ENCODE measurements around the gene AASS. TPM values are rescaled to one million over a fixed set of nuclear protein-coding genes. Genes with fewer than 3 reads are reported as not detected.

Gene AASS
- polyA plus RNA-seq, 1 experiment = 7.1 TPM

- Histone ChIP-seq H3K4me3 (ENCODE audit: low read depth, low read length) (no peak overlapping the region), H3K27me3 (ENCODE audit: control insufficient read depth, insufficient read depth, low read length) (no peaks in the 10 kb centered on the region), H3K36me3 (ENCODE audit: control insufficient read depth, insufficient read depth, low read length) (peaks cover 2% of the 10 kb centered on the region; the same call in 1 of the 2 replicates)
- ChIA-PET POLR2A (no interaction called here), CTCF (interaction anchor here (1.4 kb wide), 1 partner anchor 8 kb away, joined by 3 read pairs; no protein-coding TSS in a partner anchor)
- no peak for TF ChIP-seq CTCF (IDR thresholded peaks at IDR 0.05; ENCODE audit: insufficient read depth, low read depth, low read length)
- no peak for DNase-seq (ENCODE audit: low read depth)
These were observed 71.0 kb downstream of the AASS start for GRCh38 chr7:122072924-122073599.

GRCh38 chr7:122072272-122072671, 71.8 kb downstream of the AASS start:
- no peaks in the 10 kb centered on the region for H3K27me3 ChIP-seq (ENCODE audit: control insufficient read depth, insufficient read depth, low read length)
- POLR2A ChIA-PET = no interaction called here
- no peak for TF ChIP-seq CTCF (IDR thresholded peaks at IDR 0.05; ENCODE audit: insufficient read depth, low read depth, low read length)
- H3K4me3 ChIP-seq (ENCODE audit: low read depth, low read length) = no peak overlapping the region
- H3K36me3 ChIP-seq (ENCODE audit: control insufficient read depth, insufficient read depth, low read length) = no peaks in the 10 kb centered on the region
- DNase-seq (ENCODE audit: low read depth) = no peak
- CTCF ChIA-PET = interaction anchor here (1.4 kb wide), 1 partner anchor 9 kb away, joined by 3 read pairs; no protein-coding TSS in a partner anchor

GRCh38 chr7:122070834-122071233, 73.2 kb downstream of the AASS start:
- TF ChIP-seq CTCF (IDR thresholded peaks at IDR 0.05; ENCODE audit: insufficient read depth, low read depth, low read length) = no peak
- ChIA-PET CTCF (interaction anchor here (0.7 kb wide), 1 partner anchor 25 kb away, joined by 3 read pairs; no protein-coding TSS in a partner anchor), POLR2A (interaction anchor here (0.5 kb wide), 1 partner anchor 43 kb away, joined by 30 read pairs; no protein-coding TSS in a partner anchor)
- Histone ChIP-seq H3K27me3 (ENCODE audit: control insufficient read depth, insufficient read depth, low read length) (no peaks in the 10 kb centered on the region), H3K4me3 (ENCODE audit: low read depth, low read length) (no peak overlapping the region), H3K36me3 (ENCODE audit: control insufficient read depth, insufficient read depth, low read length) (no peaks in the 10 kb centered on the region)
- DNase-seq (ENCODE audit: low read depth) = no peak

GRCh38 chr7:122070062-122070461, 74.0 kb downstream of the AASS start:
- no peak for DNase-seq (ENCODE audit: low read depth)
- ChIA-PET POLR2A (no interaction called here), CTCF (no interaction called here)
- Histone ChIP-seq H3K4me3 (ENCODE audit: low read depth, low read length) (no peak overlapping the region), H3K36me3 (ENCODE audit: control insufficient read depth, insufficient read depth, low read length) (no peaks in the 10 kb centered on the region), H3K27me3 (ENCODE audit: control insufficient read depth, insufficient read depth, low read length) (no peaks in the 10 kb centered on the region)
- no peak for TF ChIP-seq CTCF (IDR thresholded peaks at IDR 0.05; ENCODE audit: insufficient read depth, low read depth, low read length)

GRCh38 chr7:122068999-122069398, 75.0 kb downstream of the AASS start:
- no peak for TF ChIP-seq CTCF (IDR thresholded peaks at IDR 0.05; ENCODE audit: insufficient read depth, low read depth, low read length)

More at GRCh38 chr7:122068999-122069398, 75.0 kb downstream of the AASS start:
- DNase-seq (ENCODE audit: low read depth) = no peak
- ChIA-PET POLR2A (no interaction called here), CTCF (no interaction called here)
- no peaks in the 10 kb centered on the region for H3K36me3 ChIP-seq (ENCODE audit: control insufficient read depth, insufficient read depth, low read length)
- H3K27me3 ChIP-seq (ENCODE audit: control insufficient read depth, insufficient read depth, low read length) = no peaks in the 10 kb centered on the region
- H3K4me3 ChIP-seq (ENCODE audit: low read depth, low read length) = no peak overlapping the region
